ENCODE measurements around the gene ENPEP. TPM values are rescaled to one million over a fixed set of nuclear protein-coding genes. Genes with fewer than 3 reads are reported as not detected.
"Not testable (repeated sequence)": the region's sequence is repeated elsewhere in the genome, so short reads cannot be mapped to it uniquely, and the experiment has no call there.

ENPEP gene
- total RNA-seq, 4 donors from 2014 or later: 0.30 to 1.6 (median 0.86) TPM

DNA sequence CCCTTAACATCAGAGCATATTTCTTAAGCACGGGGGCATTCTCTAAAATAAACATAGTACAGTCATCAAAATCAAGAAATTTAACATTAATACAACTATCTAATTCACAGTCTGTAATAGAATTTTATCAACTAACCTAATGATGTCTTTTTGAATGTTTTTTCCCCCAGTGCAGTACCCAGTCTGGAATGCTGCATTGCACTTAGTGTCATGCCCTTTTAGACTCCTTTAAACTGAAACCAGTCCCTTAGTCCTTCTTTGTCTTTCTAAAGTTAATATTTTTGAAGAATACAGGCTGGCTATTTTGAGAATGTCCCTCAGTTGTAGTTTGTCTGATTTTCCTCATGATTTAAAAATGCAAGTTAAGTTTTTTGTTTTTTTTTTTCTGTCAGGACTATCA is 9.5 kb downstream of the ENPEP start:
- H3K27ac ChIP-seq: no peak overlapping the region
- H3K36me3 ChIP-seq: no peaks in the 10 kb centered on the region
- intact Hi-C loops (cut with DNase I): no loop called here
- no peak for DNase-seq
- H3K4me3 ChIP-seq: no peak overlapping the region
- peaks cover 0 to 7% (median 0%) of the 10 kb centered on the region in 3 donors for H3K4me1 ChIP-seq
- whole genome bisulfite sequencing, 2 donors: 34 to 52% methylated on average over 1 of the region's 1 CpG
- H3K27me3 ChIP-seq: peaks cover 0 to 24% (median 0%) of the 10 kb centered on the region in 4 donors
- no peaks in the 10 kb centered on the region for H3K9me3 ChIP-seq
- TF ChIP-seq POLR2A (IDR thresholded peaks at IDR 0.05): no peak
- TF ChIP-seq CTCF (IDR thresholded peaks at IDR 0.05): no peak

DNA sequence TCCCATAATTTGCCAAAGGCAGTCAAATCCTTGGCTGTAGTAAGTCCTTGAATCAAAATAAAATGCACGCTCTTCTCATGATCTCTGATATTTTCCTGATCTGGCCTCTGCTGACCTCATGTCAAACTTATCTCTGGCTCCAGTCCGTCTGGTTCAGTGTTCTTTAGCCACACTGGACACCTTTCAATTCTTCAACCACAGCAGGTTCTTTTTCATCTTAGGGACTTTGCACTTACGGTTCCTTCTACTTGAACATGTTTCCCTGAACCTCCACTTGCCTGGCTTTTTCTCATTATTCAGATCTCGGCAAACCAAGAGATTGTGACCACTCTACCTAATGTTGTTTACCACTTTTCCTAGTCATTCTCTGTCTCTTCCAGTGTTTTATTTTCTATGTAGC is 10.3 kb downstream of the ENPEP start:
- no peak overlapping the region for H3K4me3 ChIP-seq
- H3K27ac ChIP-seq: no peak overlapping the region
- DNase-seq: no peak
- WGBS, 2 donors: 56 to 60% methylated on average over 4 of the region's 4 CpGs
- peaks cover 0 to 7% (median 0%) of the 10 kb centered on the region in 3 donors for H3K4me1 ChIP-seq
- peaks cover 0 to 25% (median 0%) of the 10 kb centered on the region in 4 donors for H3K27me3 ChIP-seq
- no peaks in the 10 kb centered on the region for H3K9me3 ChIP-seq
- H3K36me3 ChIP-seq: no peaks in the 10 kb centered on the region
- TF ChIP-seq CTCF (IDR thresholded peaks at IDR 0.05): no peak
- TF ChIP-seq POLR2A (IDR thresholded peaks at IDR 0.05): no peak
- intact Hi-C loops (cut with DNase I): no loop called here

DNA sequence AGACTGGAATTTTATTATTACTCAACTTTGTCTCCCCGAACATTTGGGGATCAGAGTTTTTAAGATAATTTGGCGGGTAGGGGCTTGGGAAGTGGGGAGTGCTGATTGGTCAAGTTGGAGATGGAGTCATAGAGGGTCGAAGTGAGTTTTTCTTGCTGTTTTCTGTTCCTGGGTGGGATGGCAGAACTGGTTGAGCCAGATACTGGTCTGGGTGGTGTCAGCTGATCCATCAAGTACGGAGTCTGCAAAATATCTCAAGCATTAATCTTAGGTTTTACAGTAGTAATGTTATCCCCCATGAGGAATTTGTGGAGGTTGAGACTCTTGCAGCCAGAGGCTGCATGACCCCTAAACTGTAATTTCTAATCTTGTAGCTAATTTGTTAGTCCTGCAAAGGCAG is 10.9 kb downstream of the ENPEP start:
- H3K9me3 ChIP-seq; intact Hi-C loops (cut with DNase I); DNase-seq; H3K36me3 ChIP-seq; H3K4me1 ChIP-seq; H3K4me3 ChIP-seq; H3K27ac ChIP-seq: not testable (repeated sequence)
- H3K27me3 ChIP-seq: peaks cover 0 to 25% (median 0%) of the 10 kb centered on the region in 4 donors
- whole genome bisulfite sequencing, 2 donors: 57 to 69% methylated on average over 4 of the region's 4 CpGs

DNA sequence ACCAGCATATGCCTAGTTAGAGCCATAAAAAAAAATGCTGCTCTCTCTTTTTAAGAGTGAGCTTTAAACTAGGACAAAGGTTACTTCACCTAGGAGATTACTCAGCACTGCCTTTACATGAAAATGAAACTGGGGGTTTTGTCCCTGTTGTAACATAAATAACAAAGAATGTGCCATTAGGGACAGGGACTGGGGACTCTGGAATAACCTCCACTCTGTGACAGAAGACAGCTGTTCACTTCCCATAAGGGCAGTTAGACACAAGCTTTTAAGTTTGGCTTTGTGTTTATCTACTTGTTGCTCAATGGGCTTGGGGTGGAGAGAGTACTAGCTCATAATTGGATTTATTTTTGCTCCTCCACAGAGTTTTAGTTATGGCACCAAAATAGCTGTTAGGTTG is 11.9 kb downstream of the ENPEP start:
- no peak for DNase-seq
- no peak for TF ChIP-seq POLR2A (IDR thresholded peaks at IDR 0.05)
- no peak for TF ChIP-seq CTCF (IDR thresholded peaks at IDR 0.05)
- Histone ChIP-seq H3K4me1 (peaks cover 0 to 7% (median 0%) of the 10 kb centered on the region in 3 donors), H3K27ac (peak overlapping the region in 1 of 4 donors; percentile 30), H3K9me3 (no peaks in the 10 kb centered on the region), H3K36me3 (no peaks in the 10 kb centered on the region), H3K27me3 (peaks cover 0 to 31% (median 0%) of the 10 kb centered on the region in 4 donors), H3K4me3 (no peak overlapping the region)
- intact Hi-C loops (cut with DNase I): no loop called here

- 48 to 53% methylated on average over 6 of the region's 6 CpGs for WGBS, 2 donors
- intact Hi-C loops (cut with DNase I): no loop called here
Observed at GRCh38 chr4:110489901-110490508, 14.1 kb downstream of the ENPEP start.

More at GRCh38 chr4:110489901-110490508, 14.1 kb downstream of the ENPEP start:
- peaks cover 0 to 7% (median 0%) of the 10 kb centered on the region in 3 donors for H3K4me1 ChIP-seq
- peaks cover 0 to 37% (median 0%) of the 10 kb centered on the region in 4 donors for H3K27me3 ChIP-seq
- TF ChIP-seq POLR2A (IDR thresholded peaks at IDR 0.05) (no peak), CTCF (IDR thresholded peaks at IDR 0.05) (no peak)
- no peak overlapping the region for H3K27ac ChIP-seq
- H3K4me3 ChIP-seq: no peak overlapping the region
- no peaks in the 10 kb centered on the region for H3K36me3 ChIP-seq
- DNase-seq: no peak
- no peaks in the 10 kb centered on the region for H3K9me3 ChIP-seq

All from esophagus squamous epithelium (tissue), 5 donors.